WTC11 (cell line): ENCODE results near the gene TFDP1. TPM values are rescaled to one million over a fixed set of nuclear protein-coding genes. Genes with fewer than 3 reads are reported as not detected.

ENCODE experiments used
- FOXJ3 ChIP-seq: sonication (generic); formaldehyde crosslinking; IDR thresholded peaks from 2 replicates; pipeline ENCODE4 v1.9.0; 2021; ENCODE audit warnings: missing genetic modification reagents, mild to moderate bottlenecking, borderline replicate concordance
- FOXP1 ChIP-seq: sonication (generic); formaldehyde crosslinking; IDR thresholded peaks from 2 replicates; pipeline ENCODE4 v1.8.0; 2022; ENCODE audit warnings: missing genetic modification reagents, mild to moderate bottlenecking, moderate library complexity, borderline replicate concordance
- GRHL2 ChIP-seq: fragments of 250-450 bp; sonication (Bioruptor Pico); IDR thresholded peaks from 2 replicates; pipeline ENCODE4 v1.8.0; 2022; ENCODE audit warnings: mild to moderate bottlenecking, moderate library complexity; ENCODE audit not compliant: insufficient replicate concordance, severe bottlenecking
- NFE2L1 ChIP-seq: sonication (generic); formaldehyde crosslinking; IDR thresholded peaks from 2 replicates; pipeline ENCODE4 v1.8.1; 2023; ENCODE audit warnings: missing genetic modification reagents
- NFYB ChIP-seq: sonication (generic); formaldehyde crosslinking; conservative IDR thresholded peaks from 2 replicates; pipeline ENCODE4 v1.8.0; 2022; ENCODE audit warnings: low read depth, missing genetic modification reagents
- RELA ChIP-seq: sonication (generic); formaldehyde crosslinking; IDR thresholded peaks from 2 replicates; pipeline ENCODE4 v1.8.1; 2022; ENCODE audit warnings: missing genetic modification reagents, mild to moderate bottlenecking, borderline replicate concordance
- RORB ChIP-seq: fragments of 250-450 bp; sonication (Bioruptor Pico); IDR thresholded peaks from 2 replicates; pipeline ENCODE4 v1.9.0; 2021; ENCODE audit warnings: mild to moderate bottlenecking
- SMAD3 ChIP-seq: sonication (generic); formaldehyde crosslinking; IDR thresholded peaks from 2 replicates; pipeline ENCODE4 v1.8.0; 2022; ENCODE audit warnings: missing genetic modification reagents, mild to moderate bottlenecking, borderline replicate concordance
- TCF7 ChIP-seq: sonication (generic); formaldehyde crosslinking; IDR thresholded peaks from 2 replicates; pipeline ENCODE4 v1.8.0; 2022; ENCODE audit warnings: mild to moderate bottlenecking, low read depth, missing genetic modification reagents, moderate library complexity
- TP53 ChIP-seq: sonication (generic); formaldehyde crosslinking; IDR thresholded peaks from 2 replicates; pipeline ENCODE4 v1.8.1; 2023; ENCODE audit warnings: mild to moderate bottlenecking, missing genetic modification reagents
- ZBTB21 ChIP-seq: sonication (generic); formaldehyde crosslinking; IDR thresholded peaks from 2 replicates; pipeline ENCODE4 v1.8.1; 2023; ENCODE audit warnings: mild to moderate bottlenecking, missing genetic modification reagents, borderline replicate concordance
- ZNF138 ChIP-seq: sonication (generic); formaldehyde crosslinking; conservative IDR thresholded peaks from 2 replicates; pipeline ENCODE4 v1.8.1; 2022; ENCODE audit warnings: mild to moderate bottlenecking, moderate library complexity, missing genetic modification reagents
- ZNF232 ChIP-seq: sonication (generic); formaldehyde crosslinking; IDR thresholded peaks from 2 replicates; pipeline ENCODE4 v1.8.0; 2022; ENCODE audit warnings: mild to moderate bottlenecking, missing genetic modification reagents
- ZNF416 ChIP-seq: fragments of 250-450 bp; sonication (Bioruptor Pico); IDR thresholded peaks from 2 replicates; pipeline ENCODE4 v1.9.0; 2021; ENCODE audit warnings: mild to moderate bottlenecking, inconsistent platforms
- ZNF423 ChIP-seq: fragments of 250-450 bp; sonication (Bioruptor Pico); IDR thresholded peaks from 2 replicates; pipeline ENCODE4 v2.1.2; 2022; ENCODE audit warnings: mild to moderate bottlenecking, moderate library complexity
- ZNF671 ChIP-seq: fragments of 250-450 bp; sonication (Bioruptor Pico); IDR thresholded peaks from 2 replicates; pipeline ENCODE4 v1.8.0; 2021; ENCODE audit warnings: mild to moderate bottlenecking
- total RNA-seq: library from RNA; stranded (reverse); gene quantifications from 3 replicates; pipeline ENCODE4 v1.2.3, GENCODE V29; 2021
- TF ChIP-seq, protein P1 (sequence below): sonication (generic); formaldehyde crosslinking; IDR thresholded peaks from 2 replicates; pipeline ENCODE4 v1.8.1; 2023; ENCODE audit warnings: mild to moderate bottlenecking, missing genetic modification reagents
- TF ChIP-seq, protein P2 (sequence below): fragments of 250-450 bp; sonication (Bioruptor Pico); IDR thresholded peaks from 2 replicates; pipeline ENCODE4 v2.1.2; 2022; ENCODE audit warnings: mild to moderate bottlenecking, moderate library complexity
- TF ChIP-seq, protein P3 (sequence below): sonication (generic); formaldehyde crosslinking; IDR thresholded peaks from 2 replicates; pipeline ENCODE4 v1.8.1; 2022; ENCODE audit warnings: low read depth, missing genetic modification reagents, borderline replicate concordance
- TF ChIP-seq, protein P4 (sequence below): sonication (generic); formaldehyde crosslinking; IDR thresholded peaks from 2 replicates; pipeline ENCODE4 v1.8.1; 2023; ENCODE audit warnings: mild to moderate bottlenecking, moderate library complexity, missing genetic modification reagents
- TF ChIP-seq, protein P5 (sequence below): sonication (generic); formaldehyde crosslinking; IDR thresholded peaks from 2 replicates; pipeline ENCODE4 v1.8.1; 2022; ENCODE audit warnings: low read depth, mild to moderate bottlenecking, moderate library complexity, missing genetic modification reagents, borderline replicate concordance
- TF ChIP-seq, protein P6 (sequence below): sonication (generic); formaldehyde crosslinking; IDR thresholded peaks from 2 replicates; pipeline ENCODE4 v1.8.0; 2022; ENCODE audit warnings: missing genetic modification reagents
- TF ChIP-seq, protein P7 (sequence below): sonication (generic); formaldehyde crosslinking; IDR thresholded peaks from 2 replicates; pipeline ENCODE4 v1.8.0; 2022; ENCODE audit warnings: mild to moderate bottlenecking, missing genetic modification reagents
- TF ChIP-seq, protein P8 (sequence below): fragments of 250-450 bp; sonication (Bioruptor Pico); IDR thresholded peaks from 2 replicates; pipeline ENCODE4 v1.9.0; 2021; ENCODE audit warnings: moderate library complexity, mild to moderate bottlenecking, inconsistent platforms, borderline replicate concordance

TFDP1 gene
- total RNA-seq, 1 experiment from 2014 or later = 61.2 TPM

DNA sequence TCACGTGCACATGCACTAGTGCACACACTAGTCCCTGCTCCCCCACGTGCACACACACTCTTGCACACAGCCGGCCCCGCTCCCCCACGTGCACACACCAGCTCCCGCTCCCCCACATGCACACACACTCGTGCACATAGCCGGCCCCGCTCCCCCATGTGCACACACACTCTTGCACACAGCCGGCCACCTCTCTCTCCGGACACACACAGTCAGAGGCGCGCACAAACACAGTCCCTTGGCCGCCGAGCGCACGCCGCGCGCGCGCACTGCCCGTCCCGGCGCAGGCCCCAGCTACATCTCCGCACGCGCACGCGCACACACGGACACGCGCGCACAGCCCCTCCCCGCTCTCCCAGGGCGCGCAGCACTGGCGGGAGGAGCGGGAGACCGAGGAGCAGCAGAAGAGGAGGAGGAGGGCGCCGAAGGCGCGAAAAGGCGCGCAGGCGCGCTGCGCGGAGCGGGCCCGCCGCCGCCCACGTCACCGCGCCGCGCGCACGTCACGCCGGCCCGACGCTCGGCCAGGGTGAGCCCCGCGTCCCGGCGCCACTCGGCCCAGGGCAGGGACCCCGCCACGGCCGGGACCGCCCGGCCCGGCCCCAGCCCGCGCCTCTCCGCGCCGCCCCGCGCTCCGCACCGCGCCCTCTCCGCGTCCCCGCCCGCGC is at the start of gene TFDP1 (continued):
- TF ChIP-seq, protein P1, sequence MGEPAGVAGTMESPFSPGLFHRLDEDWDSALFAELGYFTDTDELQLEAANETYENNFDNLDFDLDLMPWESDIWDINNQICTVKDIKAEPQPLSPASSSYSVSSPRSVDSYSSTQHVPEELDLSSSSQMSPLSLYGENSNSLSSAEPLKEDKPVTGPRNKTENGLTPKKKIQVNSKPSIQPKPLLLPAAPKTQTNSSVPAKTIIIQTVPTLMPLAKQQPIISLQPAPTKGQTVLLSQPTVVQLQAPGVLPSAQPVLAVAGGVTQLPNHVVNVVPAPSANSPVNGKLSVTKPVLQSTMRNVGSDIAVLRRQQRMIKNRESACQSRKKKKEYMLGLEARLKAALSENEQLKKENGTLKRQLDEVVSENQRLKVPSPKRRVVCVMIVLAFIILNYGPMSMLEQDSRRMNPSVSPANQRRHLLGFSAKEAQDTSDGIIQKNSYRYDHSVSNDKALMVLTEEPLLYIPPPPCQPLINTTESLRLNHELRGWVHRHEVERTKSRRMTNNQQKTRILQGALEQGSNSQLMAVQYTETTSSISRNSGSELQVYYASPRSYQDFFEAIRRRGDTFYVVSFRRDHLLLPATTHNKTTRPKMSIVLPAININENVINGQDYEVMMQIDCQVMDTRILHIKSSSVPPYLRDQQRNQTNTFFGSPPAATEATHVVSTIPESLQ (CRISPR knock-in tag) = no peak
- TF ChIP-seq ZNF416 (CRISPR knock-in tag) (no peak), NFE2L1 (CRISPR knock-in tag) (no peak; the same call in 1 of the 2 replicates), ZNF138 (no peak), ZNF423 (CRISPR knock-in tag) (no peak), FOXP1 (CRISPR knock-in tag) (peak; percentile 25; the same call in 1 of the 2 replicates), ZNF671 (CRISPR knock-in tag) (no peak), SMAD3 (peak; percentile 37; the same call in 1 of the 2 replicates), RORB (CRISPR knock-in tag) (no peak), NFYB (CRISPR knock-in tag) (no peak), TP53 (no peak), ZNF232 (CRISPR knock-in tag) (no peak), RELA (no peak), FOXJ3 (no peak), TCF7 (CRISPR knock-in tag) (0 out of 2 replicates have a peak, but pooled peaks have one; percentile 19), ZBTB21 (CRISPR knock-in tag) (no peak; the same call in 1 of the 2 replicates), GRHL2 (CRISPR knock-in tag) (no peak)
- TF ChIP-seq, protein P2, sequence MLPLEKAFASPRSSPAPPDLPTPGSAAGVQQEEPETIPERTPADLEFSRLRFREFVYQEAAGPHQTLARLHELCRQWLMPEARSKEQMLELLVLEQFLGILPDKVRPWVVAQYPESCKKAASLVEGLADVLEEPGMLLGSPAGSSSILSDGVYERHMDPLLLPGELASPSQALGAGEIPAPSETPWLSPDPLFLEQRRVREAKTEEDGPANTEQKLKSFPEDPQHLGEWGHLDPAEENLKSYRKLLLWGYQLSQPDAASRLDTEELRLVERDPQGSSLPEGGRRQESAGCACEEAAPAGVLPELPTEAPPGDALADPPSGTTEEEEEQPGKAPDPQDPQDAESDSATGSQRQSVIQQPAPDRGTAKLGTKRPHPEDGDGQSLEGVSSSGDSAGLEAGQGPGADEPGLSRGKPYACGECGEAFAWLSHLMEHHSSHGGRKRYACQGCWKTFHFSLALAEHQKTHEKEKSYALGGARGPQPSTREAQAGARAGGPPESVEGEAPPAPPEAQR (CRISPR knock-in tag) = peak; percentile 36; the same call in 1 of the 2 replicates
- TF ChIP-seq, protein P3, sequence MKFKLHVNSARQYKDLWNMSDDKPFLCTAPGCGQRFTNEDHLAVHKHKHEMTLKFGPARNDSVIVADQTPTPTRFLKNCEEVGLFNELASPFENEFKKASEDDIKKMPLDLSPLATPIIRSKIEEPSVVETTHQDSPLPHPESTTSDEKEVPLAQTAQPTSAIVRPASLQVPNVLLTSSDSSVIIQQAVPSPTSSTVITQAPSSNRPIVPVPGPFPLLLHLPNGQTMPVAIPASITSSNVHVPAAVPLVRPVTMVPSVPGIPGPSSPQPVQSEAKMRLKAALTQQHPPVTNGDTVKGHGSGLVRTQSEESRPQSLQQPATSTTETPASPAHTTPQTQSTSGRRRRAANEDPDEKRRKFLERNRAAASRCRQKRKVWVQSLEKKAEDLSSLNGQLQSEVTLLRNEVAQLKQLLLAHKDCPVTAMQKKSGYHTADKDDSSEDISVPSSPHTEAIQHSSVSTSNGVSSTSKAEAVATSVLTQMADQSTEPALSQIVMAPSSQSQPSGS (CRISPR knock-in tag) = no peak
- TF ChIP-seq, protein P4, sequence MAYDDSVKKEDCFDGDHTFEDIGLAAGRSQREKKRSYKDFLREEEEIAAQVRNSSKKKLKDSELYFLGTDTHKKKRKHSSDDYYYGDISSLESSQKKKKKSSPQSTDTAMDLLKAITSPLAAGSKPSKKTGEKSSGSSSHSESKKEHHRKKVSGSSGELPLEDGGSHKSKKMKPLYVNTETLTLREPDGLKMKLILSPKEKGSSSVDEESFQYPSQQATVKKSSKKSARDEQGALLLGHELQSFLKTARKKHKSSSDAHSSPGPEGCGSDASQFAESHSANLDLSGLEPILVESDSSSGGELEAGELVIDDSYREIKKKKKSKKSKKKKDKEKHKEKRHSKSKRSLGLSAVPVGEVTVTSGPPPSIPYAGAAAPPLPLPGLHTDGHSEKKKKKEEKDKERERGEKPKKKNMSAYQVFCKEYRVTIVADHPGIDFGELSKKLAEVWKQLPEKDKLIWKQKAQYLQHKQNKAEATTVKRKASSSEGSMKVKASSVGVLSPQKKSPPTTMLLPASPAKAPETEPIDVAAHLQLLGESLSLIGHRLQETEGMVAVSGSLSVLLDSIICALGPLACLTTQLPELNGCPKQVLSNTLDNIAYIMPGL (CRISPR knock-in tag) = peak; percentile 62; the same call in 1 of the 2 replicates
- TF ChIP-seq, protein P5, sequence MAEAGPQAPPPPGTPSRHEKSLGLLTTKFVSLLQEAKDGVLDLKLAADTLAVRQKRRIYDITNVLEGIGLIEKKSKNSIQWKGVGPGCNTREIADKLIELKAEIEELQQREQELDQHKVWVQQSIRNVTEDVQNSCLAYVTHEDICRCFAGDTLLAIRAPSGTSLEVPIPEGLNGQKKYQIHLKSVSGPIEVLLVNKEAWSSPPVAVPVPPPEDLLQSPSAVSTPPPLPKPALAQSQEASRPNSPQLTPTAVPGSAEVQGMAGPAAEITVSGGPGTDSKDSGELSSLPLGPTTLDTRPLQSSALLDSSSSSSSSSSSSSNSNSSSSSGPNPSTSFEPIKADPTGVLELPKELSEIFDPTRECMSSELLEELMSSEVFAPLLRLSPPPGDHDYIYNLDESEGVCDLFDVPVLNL (CRISPR knock-in tag) = peak; percentile 90
- TF ChIP-seq, protein P6, sequence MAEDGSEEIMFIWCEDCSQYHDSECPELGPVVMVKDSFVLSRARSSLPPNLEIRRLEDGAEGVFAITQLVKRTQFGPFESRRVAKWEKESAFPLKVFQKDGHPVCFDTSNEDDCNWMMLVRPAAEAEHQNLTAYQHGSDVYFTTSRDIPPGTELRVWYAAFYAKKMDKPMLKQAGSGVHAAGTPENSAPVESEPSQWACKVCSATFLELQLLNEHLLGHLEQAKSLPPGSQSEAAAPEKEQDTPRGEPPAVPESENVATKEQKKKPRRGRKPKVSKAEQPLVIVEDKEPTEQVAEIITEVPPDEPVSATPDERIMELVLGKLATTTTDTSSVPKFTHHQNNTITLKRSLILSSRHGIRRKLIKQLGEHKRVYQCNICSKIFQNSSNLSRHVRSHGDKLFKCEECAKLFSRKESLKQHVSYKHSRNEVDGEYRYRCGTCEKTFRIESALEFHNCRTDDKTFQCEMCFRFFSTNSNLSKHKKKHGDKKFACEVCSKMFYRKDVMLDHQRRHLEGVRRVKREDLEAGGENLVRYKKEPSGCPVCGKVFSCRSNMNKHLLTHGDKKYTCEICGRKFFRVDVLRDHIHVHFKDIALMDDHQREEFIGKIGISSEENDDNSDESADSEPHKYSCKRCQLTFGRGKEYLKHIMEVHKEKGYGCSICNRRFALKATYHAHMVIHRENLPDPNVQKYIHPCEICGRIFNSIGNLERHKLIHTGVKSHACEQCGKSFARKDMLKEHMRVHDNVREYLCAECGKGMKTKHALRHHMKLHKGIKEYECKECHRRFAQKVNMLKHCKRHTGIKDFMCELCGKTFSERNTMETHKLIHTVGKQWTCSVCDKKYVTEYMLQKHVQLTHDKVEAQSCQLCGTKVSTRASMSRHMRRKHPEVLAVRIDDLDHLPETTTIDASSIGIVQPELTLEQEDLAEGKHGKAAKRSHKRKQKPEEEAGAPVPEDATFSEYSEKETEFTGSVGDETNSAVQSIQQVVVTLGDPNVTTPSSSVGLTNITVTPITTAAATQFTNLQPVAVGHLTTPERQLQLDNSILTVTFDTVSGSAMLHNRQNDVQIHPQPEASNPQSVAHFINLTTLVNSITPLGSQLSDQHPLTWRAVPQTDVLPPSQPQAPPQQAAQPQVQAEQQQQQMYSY (CRISPR knock-in tag) = no peak
- TF ChIP-seq, protein P7, sequence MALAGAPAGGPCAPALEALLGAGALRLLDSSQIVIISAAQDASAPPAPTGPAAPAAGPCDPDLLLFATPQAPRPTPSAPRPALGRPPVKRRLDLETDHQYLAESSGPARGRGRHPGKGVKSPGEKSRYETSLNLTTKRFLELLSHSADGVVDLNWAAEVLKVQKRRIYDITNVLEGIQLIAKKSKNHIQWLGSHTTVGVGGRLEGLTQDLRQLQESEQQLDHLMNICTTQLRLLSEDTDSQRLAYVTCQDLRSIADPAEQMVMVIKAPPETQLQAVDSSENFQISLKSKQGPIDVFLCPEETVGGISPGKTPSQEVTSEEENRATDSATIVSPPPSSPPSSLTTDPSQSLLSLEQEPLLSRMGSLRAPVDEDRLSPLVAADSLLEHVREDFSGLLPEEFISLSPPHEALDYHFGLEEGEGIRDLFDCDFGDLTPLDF (CRISPR knock-in tag) = 0 out of 2 replicates have a peak, but pooled peaks have one; percentile 58
- TF ChIP-seq, protein P8, sequence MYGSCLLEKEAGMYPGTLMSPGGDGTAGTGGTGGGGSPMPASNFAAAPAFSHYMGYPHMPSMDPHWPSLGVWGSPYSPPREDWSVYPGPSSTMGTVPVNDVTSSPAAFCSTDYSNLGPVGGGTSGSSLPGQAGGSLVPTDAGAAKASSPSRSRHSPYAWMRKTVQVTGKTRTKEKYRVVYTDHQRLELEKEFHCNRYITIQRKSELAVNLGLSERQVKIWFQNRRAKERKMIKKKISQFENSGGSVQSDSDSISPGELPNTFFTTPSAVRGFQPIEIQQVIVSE (CRISPR knock-in tag) = no peak
